Prostate gland (tissue), 2 donors: ENCODE measurements around the gene MRPL50.

Source experiments
- CTCF ChIP-seq, 4 experiments: fragments of 200-600 bp in 2 of 4; fragments of 450-650 bp in 2 of 4; sonication (generic) in 2 of 4; IDR thresholded peaks; 1 replicate in 3 of 4; 2 replicates in 1 of 4; pipeline ENCODE4 v1.5.1; 2016 to 2019; ENCODE audit warnings: antibody characterized with exemption in 4 of 4, mild to moderate bottlenecking in 2 of 4, moderate library complexity in 2 of 4
- POLR2AphosphoS5 ChIP-seq: sonication (generic); formaldehyde crosslinking; IDR thresholded peaks from one replicate; pipeline ENCODE4 v1.6.1; 2017; ENCODE audit warnings: antibody characterized with exemption

GRCh38 chr9:101369286-101369685 is 29.1 kb downstream of the MRPL50 start:
- TF ChIP-seq CTCF (IDR thresholded peaks at IDR 0.05), result no peak
- TF ChIP-seq POLR2AphosphoS5, result no peak
